ENCODE measurements around the gene IL17RC.
"Not testable (repeated sequence)": the region's sequence is repeated elsewhere in the genome, so short reads cannot be mapped to it uniquely, and the experiment has no call there.

GRCh38 chr3:9896755-9897407 lies 20.0 kb upstream of the IL17RC start:
- TF ChIP-seq CTCF, POLR2A (IDR thresholded peaks at IDR 0.05): not testable (repeated sequence)

All from right lobe of liver (tissue), 4 donors.